ENCODE data around the gene ZNF630.

- no peak for TF ChIP-seq EZH2phosphoT487 (IDR thresholded peaks at IDR 0.05; ENCODE audit: borderline replicate concordance, low read depth, low read length)
- no peak for TF ChIP-seq CTCF (conservative IDR thresholded peaks at IDR 0.05; ENCODE audit: low read length)
Observed at GRCh38 chrX:48021026-48021900, 50.2 kb downstream of the ZNF630 start.
